22Rv1 (cell line): ENCODE results near the gene P4HB.

Experiments used
- CTCF ChIP-seq: fragments of 450-650 bp; IDR thresholded peaks from 2 replicates; pipeline ENCODE4 v1.5.1; 2017; ENCODE audit warnings: mild to moderate bottlenecking
- ZFX ChIP-seq: fragments of 450-650 bp; IDR thresholded peaks from 2 replicates; pipeline ENCODE4 v1.6.1; 2017; ENCODE audit warnings: antibody characterized with exemption, borderline replicate concordance

DNA sequence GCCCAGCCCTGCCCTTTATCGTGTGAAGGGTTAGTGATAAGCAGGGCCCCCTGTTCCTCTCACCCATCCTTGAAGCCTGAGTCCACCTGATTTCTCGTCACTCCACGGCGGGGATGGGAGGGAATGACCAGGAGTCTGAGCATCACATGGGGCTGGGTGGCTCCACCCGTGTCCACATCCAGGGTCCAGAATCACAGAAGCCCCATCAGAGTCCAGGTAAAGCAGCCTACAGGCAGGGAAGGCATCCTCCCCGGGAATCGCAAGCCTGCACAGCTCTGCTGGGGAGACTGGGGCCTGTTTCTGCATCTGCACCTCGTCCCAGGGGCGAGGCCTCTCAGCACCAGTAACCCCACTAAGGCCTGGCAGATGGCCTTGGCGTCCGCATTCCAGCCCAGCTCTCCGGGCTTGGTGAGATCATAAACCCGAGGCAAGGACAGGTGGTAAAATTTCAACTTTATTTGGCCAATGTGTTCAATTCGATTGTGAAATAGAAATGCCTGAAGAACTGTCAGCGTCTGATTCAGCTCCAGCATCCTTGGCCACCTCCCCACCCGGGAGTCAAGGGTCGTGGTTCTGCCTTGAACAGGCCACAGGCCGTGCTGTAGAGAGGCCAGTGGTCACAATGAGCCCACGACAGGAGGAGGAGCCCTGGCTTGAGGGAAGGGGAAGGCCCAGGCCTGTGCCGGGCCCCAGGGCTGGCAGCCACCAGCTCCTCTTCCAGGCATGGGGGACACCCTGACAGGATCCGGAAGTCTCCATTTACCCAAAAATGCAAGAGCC, 17.4 kb downstream of the P4HB start:
- TF ChIP-seq CTCF (no peak), ZFX (no peak)
